GM23248 (cell line): ENCODE measurements around the gene OAS1.

Source experiments
- EZH2 ChIP-seq: fragments of 200-600 bp; sonication (generic); IDR thresholded peaks from 2 replicates; pipeline ENCODE4 v1.6.1; 2018; ENCODE audit warnings: antibody characterized with exemption, mild to moderate bottlenecking; ENCODE audit not compliant: insufficient read depth, poor library complexity, severe bottlenecking
- EZH2phosphoT487 ChIP-seq: fragments of 200-600 bp; sonication (generic); IDR thresholded peaks from 2 replicates; pipeline ENCODE4 v1.6.1; 2018; ENCODE audit warnings: antibody characterized with exemption, moderate library complexity, mild to moderate bottlenecking, low read depth; ENCODE audit not compliant: insufficient read depth

GRCh38 chr12:112938751-112939150, 32.0 kb downstream of the OAS1 start:
- TF ChIP-seq EZH2 = no peak
- no peak for TF ChIP-seq EZH2phosphoT487
